ENCODE results near the gene NDUFAF8. TPM values are rescaled to one million over a fixed set of nuclear protein-coding genes. Genes with fewer than 3 reads are reported as not detected.

The NDUFAF8 gene
- total RNA-seq, 6 experiments from 2014 or later, result 15.7 to 35.9 (median 23.3) TPM

DNA sequence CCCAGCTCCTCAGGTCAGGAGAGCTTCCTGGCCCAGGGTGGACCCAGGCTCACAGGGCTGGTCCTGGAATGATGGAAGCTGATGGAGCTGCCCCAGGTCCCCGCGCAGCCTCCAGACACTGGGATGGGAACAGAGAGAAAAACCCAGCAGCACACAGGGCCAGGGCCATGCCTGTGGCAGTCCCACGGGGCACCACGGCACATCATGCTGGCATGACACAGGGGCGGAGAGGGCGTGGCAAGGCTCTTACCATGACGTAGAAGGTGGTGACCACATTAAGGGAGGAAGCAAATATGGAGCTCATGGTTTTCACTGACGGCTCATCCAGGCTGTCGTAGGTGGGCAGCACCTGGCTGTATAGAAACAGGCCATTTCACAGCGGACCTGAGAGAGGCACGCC is 37.7 kb downstream of the NDUFAF8 start:
- ATAC-seq (no peak), DNase-seq (no peak)
- H3K27me3 ChIP-seq, result no peaks in the 10 kb centered on the region
- H3K4me3 ChIP-seq, result no peak overlapping the region
- 71% methylated on average over 4 of the region's 11 CpGs for WGBS (ENCODE audit: insufficient coverage, low coverage, low lambda C conversion rate, missing lambda C conversion rate)
- H3K4me1 ChIP-seq, result no peaks in the 10 kb centered on the region
- H3K27ac ChIP-seq, result no peak overlapping the region
- TF ChIP-seq, protein P1, sequence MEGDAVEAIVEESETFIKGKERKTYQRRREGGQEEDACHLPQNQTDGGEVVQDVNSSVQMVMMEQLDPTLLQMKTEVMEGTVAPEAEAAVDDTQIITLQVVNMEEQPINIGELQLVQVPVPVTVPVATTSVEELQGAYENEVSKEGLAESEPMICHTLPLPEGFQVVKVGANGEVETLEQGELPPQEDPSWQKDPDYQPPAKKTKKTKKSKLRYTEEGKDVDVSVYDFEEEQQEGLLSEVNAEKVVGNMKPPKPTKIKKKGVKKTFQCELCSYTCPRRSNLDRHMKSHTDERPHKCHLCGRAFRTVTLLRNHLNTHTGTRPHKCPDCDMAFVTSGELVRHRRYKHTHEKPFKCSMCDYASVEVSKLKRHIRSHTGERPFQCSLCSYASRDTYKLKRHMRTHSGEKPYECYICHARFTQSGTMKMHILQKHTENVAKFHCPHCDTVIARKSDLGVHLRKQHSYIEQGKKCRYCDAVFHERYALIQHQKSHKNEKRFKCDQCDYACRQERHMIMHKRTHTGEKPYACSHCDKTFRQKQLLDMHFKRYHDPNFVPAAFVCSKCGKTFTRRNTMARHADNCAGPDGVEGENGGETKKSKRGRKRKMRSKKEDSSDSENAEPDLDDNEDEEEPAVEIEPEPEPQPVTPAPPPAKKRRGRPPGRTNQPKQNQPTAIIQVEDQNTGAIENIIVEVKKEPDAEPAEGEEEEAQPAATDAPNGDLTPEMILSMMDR (IDR thresholded peaks at IDR 0.05), result no peak
- TF ChIP-seq POLR2A (IDR thresholded peaks at IDR 0.05), result no peak
- no peaks in the 10 kb centered on the region for H3K9me3 ChIP-seq
- peaks cover 0 to 66% (median 21%) of the 10 kb centered on the region in 4 donors for H3K36me3 ChIP-seq
- intact Hi-C loops (cut with DNase I), result no loop called here

DNA sequence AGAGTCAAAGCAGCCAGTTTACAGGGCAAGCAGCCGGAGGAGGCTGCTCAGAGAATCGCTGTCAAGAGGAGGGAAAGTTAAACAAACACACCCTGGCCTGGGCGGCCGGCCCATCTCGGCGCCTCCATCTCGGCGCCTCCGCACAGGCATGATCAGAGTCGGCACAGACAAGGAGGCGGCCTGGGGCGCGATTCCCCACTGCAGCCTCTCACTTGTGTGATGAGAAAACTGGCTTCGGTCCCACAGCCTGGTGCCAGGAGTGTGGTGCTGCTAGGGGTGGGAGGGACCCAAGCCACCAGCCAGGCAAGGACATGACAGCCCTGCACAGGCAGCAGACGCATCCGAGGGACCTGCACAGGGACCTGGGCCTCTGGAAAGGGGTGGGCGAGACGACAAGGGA is 38.3 kb downstream of the NDUFAF8 start:
- 63% methylated on average over 5 of the region's 18 CpGs for WGBS (ENCODE audit: insufficient coverage, low coverage, low lambda C conversion rate, missing lambda C conversion rate)
- intact Hi-C loops (cut with DNase I), result no loop called here
- H3K9me3 ChIP-seq, result no peaks in the 10 kb centered on the region
- H3K4me1 ChIP-seq, result no peaks in the 10 kb centered on the region
- H3K4me3 ChIP-seq, result no peak overlapping the region
- TF ChIP-seq, protein P1 (IDR thresholded peaks at IDR 0.05), result no peak
- TF ChIP-seq POLR2A (IDR thresholded peaks at IDR 0.05), result no peak
- H3K36me3 ChIP-seq, result peaks cover 0 to 68% (median 23%) of the 10 kb centered on the region in 4 donors
- no peak overlapping the region for H3K27ac ChIP-seq
- no peak for DNase-seq
- H3K27me3 ChIP-seq, result no peaks in the 10 kb centered on the region
- no peak for ATAC-seq

DNA sequence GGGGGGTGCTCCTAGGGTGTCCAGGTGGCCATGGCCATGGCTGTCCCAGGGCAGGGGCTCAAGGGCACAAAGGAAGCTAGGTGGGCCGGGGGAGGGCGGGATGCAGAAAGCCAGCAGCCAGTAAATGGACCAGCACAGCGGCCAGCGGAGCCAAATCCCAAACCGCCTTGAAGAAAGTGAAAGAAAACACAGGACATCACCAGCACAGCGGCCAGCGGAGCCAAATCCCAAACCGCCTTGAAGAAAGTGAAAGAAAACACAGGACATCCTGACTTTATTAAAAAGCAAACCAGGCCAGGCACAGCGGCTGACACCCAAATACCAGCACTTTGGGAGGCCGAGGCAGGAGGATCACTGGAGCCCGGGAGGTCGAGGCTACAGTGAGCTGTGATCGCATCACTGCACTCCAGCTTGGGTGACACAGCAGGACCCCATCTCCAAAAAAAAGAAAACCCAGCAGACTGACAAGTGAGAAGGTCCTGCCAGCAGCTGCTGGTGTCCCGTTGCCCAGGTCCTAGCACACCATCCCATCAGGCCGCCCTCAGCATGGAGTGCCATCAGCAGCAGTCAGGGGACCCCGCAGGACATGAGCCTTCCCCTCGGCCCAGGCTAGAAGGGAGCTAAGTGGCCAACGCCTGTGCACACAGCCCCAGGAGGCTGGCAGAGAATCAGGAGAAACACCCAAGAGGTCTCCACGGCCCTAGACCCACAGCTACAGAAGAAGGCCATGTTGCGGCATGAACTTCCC is 39.0 kb downstream of the NDUFAF8 start:
- no peaks in the 10 kb centered on the region for H3K9me3 ChIP-seq
- ATAC-seq (no peak), DNase-seq (no peak)
- intact Hi-C loops (cut with DNase I), result no loop called here
- no peak overlapping the region for H3K4me3 ChIP-seq
- TF ChIP-seq POLR2A (IDR thresholded peaks at IDR 0.05), result no peak
- TF ChIP-seq, protein P1 (IDR thresholded peaks at IDR 0.05), result no peak
- peaks cover 0 to 68% (median 23%) of the 10 kb centered on the region in 4 donors for H3K36me3 ChIP-seq
- WGBS (ENCODE audit: insufficient coverage, low coverage, low lambda C conversion rate, missing lambda C conversion rate), result 94% methylated on average over 6 of the region's 20 CpGs
- no peaks in the 10 kb centered on the region for H3K4me1 ChIP-seq
- no peaks in the 10 kb centered on the region for H3K27me3 ChIP-seq
- no peak overlapping the region for H3K27ac ChIP-seq

DNA sequence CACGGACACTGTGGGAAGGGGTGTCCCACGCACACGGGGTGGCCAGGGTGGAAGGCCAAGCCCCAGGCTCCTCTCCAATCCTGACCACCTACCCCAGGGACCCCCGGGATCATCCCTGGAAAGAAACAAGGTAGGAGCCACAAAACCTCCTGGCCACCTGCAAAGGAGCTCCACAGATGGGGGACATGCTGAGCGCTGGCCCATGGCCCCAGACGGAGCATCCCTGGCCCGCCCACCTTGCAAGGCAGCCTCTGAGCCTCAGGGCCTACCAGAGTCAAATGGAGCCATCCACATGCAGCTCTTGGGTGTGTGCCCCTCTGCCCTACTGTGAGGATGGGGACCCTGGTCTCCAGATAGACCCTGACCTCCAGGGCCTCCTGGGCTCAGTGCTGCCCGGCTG is 39.7 kb downstream of the NDUFAF8 start:
- no peaks in the 10 kb centered on the region for H3K27me3 ChIP-seq
- no CpG with 5 or more reads among the region's 8 CpGs for WGBS (ENCODE audit: insufficient coverage, low coverage, low lambda C conversion rate, missing lambda C conversion rate)
- TF ChIP-seq POLR2A (IDR thresholded peaks at IDR 0.05), result no peak
- TF ChIP-seq, protein P1 (IDR thresholded peaks at IDR 0.05), result no peak
- intact Hi-C loops (cut with DNase I), result no loop called here
- H3K4me3 ChIP-seq, result no peak overlapping the region
- no peak for ATAC-seq
- no peak overlapping the region for H3K27ac ChIP-seq
- H3K36me3 ChIP-seq, result peaks cover 0 to 66% (median 19%) of the 10 kb centered on the region in 4 donors
- DNase-seq, result no peak
- H3K9me3 ChIP-seq, result no peaks in the 10 kb centered on the region
- no peaks in the 10 kb centered on the region for H3K4me1 ChIP-seq
